Thymus (tissue), 11 donors: ENCODE results near the gene NDE1. TPM values are rescaled to one million over a fixed set of nuclear protein-coding genes. Genes with fewer than 3 reads are reported as not detected.
"Not testable (repeated sequence)": the region's sequence is repeated elsewhere in the genome, so short reads cannot be mapped to it uniquely, and the experiment has no call there.

ENCODE experiments used
- DNase-seq, 9 donors: peaks; one replicate each; pipeline ENCODE4 v3.0.0-alpha.2; 2013; ENCODE audit warnings: low spot score in 9 of 9, low read depth in 6 of 9, missing footprints in 1 of 9
- H3K27ac ChIP-seq, 2 donors: one replicate each; pipeline ENCODE4 v1.5.1; 2013; ENCODE audit warnings: control low read depth in 1 of 2, low read depth in 1 of 2, low read length in 1 of 2, mild to moderate bottlenecking in 1 of 2, moderate library complexity in 1 of 2
- H3K27me3 ChIP-seq, 2 donors: one replicate each; pipeline ENCODE4 v1.5.1; 2013; ENCODE audit warnings: low read length in 1 of 2; ENCODE audit not compliant: control insufficient read depth in 2 of 2, insufficient read depth in 1 of 2
- H3K36me3 ChIP-seq, 2 donors: one replicate each; pipeline ENCODE4 v1.5.1; 2013; ENCODE audit warnings: low read length in 1 of 2, mild to moderate bottlenecking in 1 of 2, moderate library complexity in 1 of 2; ENCODE audit not compliant: control insufficient read depth in 2 of 2, insufficient read depth in 2 of 2
- H3K4me1 ChIP-seq, 2 donors: one replicate each; pipeline ENCODE4 v1.5.1; 2013; ENCODE audit warnings: low read length in 2 of 2; ENCODE audit not compliant: control insufficient read depth in 2 of 2, insufficient read depth in 2 of 2
- H3K4me3 ChIP-seq, 2 donors: one replicate each; pipeline ENCODE4 v1.5.1; 2013; ENCODE audit warnings: low read length in 2 of 2, control low read depth in 1 of 2, mild to moderate bottlenecking in 1 of 2
- H3K9me3 ChIP-seq, 2 donors: one replicate each; pipeline ENCODE4 v1.5.1; 2013; ENCODE audit warnings: low read length in 1 of 2, mild to moderate bottlenecking in 1 of 2; ENCODE audit not compliant: control insufficient read depth in 2 of 2, insufficient read depth in 1 of 2
- WGBS: extraction: QIAGEN DNeasy Blood & Tissue Kit; methylation state at CpG from one replicate; pipeline ENCODE4 v1.1.7; 2013; 5-methylcytosine and 5-hydroxymethylcytosine counted together
- polyA plus RNA-seq: library from polyadenylated mRNA; stranded (reverse); fragments of 200-250 nt; gene quantifications from one replicate; pipeline ENCODE4 v1.2.3, GENCODE V29; 2013
- total RNA-seq: library from RNA; stranded (reverse); fragments of 120-200 nt; gene quantifications from one replicate; pipeline ENCODE4 v1.2.4, GENCODE V29; 2013
- donor health status: healthy.

Gene NDE1
- total and polyA plus RNA-seq, 2 donors = 25.1 to 33.3 TPM

DNA sequence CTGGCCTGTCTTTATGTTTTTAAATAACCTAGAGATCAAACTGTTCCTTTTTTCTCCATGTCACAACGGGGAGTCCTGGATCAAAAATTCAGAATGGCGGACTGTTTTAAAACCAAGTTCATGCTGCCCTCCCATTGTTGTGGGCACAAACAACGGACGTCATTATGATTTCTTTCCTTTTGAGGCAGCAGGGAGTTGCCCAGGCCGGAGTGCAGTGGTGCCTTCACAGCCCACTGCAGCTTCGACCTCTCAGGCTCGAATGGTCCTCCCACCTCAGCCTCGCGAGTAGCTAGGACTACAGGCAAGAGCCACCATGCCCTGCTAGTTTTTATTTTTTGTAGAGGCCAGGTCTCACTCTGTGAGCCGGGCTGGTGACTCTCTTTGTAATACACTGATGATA lies 26.5 kb downstream of the NDE1 start:
- Histone ChIP-seq H3K27ac (no peak overlapping the region), H3K4me3 (no peak overlapping the region), H3K9me3 (no peaks in the 10 kb centered on the region), H3K27me3 (no peaks in the 10 kb centered on the region), H3K36me3 (peaks cover 45 to 50% of the 10 kb centered on the region in 2 donors), H3K4me1 (peaks cover 7 to 16% of the 10 kb centered on the region in 2 donors)
- WGBS = 89% methylated on average over 10 of the region's 10 CpGs
- no peak for DNase-seq

DNA sequence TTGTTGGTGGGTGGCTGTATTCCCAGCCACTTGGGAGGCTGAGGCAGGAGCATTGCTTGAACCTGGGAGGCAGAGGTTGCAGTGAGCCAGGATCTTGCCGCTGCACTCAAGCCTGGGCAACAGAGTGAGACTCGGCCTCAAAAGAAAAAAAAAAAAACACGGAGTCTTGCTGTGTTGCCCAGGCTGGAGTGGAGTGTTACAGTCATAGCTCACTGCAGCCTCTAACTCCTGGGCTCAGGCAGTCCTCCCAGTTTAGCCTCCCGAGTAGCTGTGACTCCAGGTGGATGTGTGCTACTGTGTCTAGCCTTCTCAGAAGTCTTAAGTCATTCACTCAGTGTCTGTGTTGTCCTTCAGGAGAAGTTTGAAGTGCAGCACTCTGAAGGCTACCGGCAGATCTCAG lies 27.4 kb downstream of the NDE1 start:
- peaks cover 45 to 53% of the 10 kb centered on the region in 2 donors for H3K36me3 ChIP-seq

DNA sequence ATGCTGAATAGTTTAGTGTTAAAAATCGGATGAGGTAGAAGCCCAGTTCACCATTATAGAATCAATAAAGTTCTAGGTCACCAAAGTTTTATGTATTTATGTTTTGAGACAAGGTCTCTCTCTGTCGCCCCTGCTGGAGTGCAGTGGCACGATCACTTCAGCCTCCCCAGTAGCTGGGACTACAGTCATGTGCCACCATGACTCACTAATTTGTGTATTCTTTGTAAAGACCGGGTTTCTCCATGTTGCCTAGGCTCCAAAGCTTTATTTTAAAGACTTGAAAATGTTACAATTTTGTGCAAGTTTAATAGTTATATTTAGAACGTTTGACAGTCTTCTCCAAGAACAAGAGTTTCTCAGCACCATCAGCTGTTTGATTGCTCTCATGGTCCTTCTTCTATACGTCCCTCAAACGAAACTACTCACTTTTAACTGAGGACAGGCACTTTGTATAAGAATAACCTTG lies 32.1 kb downstream of the NDE1 start:
- Histone ChIP-seq H3K4me3 (no peak overlapping the region), H3K36me3 (peaks cover 54 to 56% of the 10 kb centered on the region in 2 donors), H3K27ac (no peak overlapping the region), H3K9me3 (no peaks in the 10 kb centered on the region), H3K27me3 (no peaks in the 10 kb centered on the region), H3K4me1 (no peaks in the 10 kb centered on the region)
- 78% methylated on average over 7 of the region's 7 CpGs for WGBS
- no peak for DNase-seq

More for the DNA sequence above, 27.4 kb downstream of the NDE1 start:
- no peak for DNase-seq
- Histone ChIP-seq H3K27ac (no peak overlapping the region), H3K27me3 (no peaks in the 10 kb centered on the region), H3K9me3 (no peaks in the 10 kb centered on the region), H3K4me1 (peaks cover 7 to 13% of the 10 kb centered on the region in 2 donors), H3K4me3 (no peak overlapping the region)
- WGBS = over 99% methylated on average over 5 of the region's 5 CpGs

DNA sequence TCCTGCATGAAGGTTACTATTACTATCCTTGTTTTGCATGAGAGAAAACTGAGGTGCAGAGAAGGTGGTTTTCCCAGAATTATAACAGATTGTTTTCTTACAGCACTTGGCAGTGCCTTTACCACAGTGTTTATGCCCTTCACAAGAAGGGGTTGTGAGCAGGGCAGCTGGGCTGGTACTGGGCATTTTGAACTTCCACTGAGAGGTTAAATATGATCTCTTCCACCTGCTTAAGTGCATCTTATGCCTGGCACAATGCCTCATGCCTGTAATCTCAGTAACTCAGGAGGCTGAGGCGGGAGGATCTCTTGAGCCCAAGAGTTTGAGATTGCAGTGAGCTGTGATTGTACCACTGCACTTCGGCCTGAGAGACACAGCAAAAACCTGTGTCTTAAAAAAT lies 36.2 kb downstream of the NDE1 start:
- Histone ChIP-seq H3K27ac (no peak overlapping the region), H3K27me3 (no peaks in the 10 kb centered on the region), H3K4me3 (no peak overlapping the region), H3K4me1 (no peaks in the 10 kb centered on the region), H3K9me3 (no peaks in the 10 kb centered on the region), H3K36me3 (peaks cover 57 to 60% of the 10 kb centered on the region in 2 donors)
- WGBS = 100% methylated on average over 2 of the region's 2 CpGs
- DNase-seq = no peak

DNA sequence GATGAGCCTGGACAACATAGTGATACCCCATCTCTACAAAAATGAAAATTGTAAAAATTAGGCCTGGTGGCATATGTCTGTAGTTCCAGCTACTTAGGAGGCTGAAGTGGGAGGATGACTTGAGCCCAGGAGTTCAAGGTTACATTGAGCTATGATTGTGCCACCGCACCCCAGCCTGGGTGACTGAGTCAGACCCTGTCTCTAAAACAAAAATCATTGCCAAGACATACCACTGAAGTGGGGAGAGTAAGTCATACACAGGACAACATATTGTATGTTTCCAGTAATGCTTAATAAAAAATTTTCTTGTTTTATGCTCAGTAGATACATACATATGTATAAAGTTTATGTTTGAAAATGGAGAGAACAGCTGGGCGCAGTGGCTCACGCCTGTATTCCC lies 39.2 kb downstream of the NDE1 start:
- Histone ChIP-seq H3K36me3 (peaks cover 74% of the 10 kb centered on the region in 2 donors), H3K27me3 (no peaks in the 10 kb centered on the region), H3K27ac (no peak overlapping the region), H3K4me3 (no peak overlapping the region), H3K9me3 (no peaks in the 10 kb centered on the region), H3K4me1 (no peaks in the 10 kb centered on the region)
- 97% methylated on average over 3 of the region's 3 CpGs for WGBS
- no peak for DNase-seq

DNA sequence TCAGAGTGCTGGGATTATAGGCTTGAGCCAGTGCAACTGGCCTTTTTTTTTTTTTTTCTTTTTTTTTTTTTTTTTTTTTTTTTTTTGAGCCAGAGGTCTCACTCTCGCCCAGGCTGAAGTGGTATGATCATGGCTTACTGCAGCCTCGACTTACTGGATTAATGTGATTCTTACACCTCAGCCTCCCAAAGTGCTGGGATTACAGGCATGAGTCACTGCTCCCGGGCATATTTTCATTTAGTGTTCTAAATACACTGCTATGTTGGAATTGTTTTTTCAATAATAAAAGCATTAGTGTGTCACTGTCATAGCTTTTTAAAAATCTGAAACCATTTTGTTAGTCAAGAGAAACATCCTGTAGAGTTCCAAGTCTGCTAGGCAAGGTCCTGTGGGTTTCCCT lies 40.3 kb downstream of the NDE1 start:
- WGBS = 97% methylated on average over 3 of the region's 3 CpGs
- Histone ChIP-seq H3K4me1 (no peaks in the 10 kb centered on the region), H3K9me3 (no peaks in the 10 kb centered on the region), H3K27ac (no peak overlapping the region), H3K4me3 (no peak overlapping the region), H3K36me3 (peaks cover 75 to 81% of the 10 kb centered on the region in 2 donors), H3K27me3 (no peaks in the 10 kb centered on the region)
- no peak for DNase-seq

DNA sequence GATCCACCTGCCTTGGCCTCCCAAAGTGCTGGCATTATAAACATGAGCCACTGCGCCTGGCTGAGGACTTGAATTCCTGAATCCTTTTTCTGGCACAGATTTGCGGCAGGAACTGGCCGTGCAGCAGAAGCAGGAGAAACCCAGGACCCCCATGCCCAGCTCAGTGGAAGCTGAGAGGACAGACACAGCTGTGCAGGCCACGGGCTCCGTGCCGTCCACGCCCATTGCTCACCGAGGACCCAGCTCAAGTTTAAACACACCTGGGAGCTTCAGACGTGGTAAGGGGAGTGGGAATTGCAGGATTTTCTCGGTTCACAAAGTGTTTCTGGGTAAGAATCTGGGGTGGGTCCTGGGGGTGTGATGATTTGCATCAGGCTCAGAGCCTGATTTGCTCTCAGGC lies 41.0 kb downstream of the NDE1 start:
- no peak for DNase-seq
- 98% methylated on average over 10 of the region's 10 CpGs for WGBS
- H3K9me3 ChIP-seq = no peaks in the 10 kb centered on the region
- H3K36me3 ChIP-seq = peaks cover 80 to 81% of the 10 kb centered on the region in 2 donors
- no peak overlapping the region for H3K4me3 ChIP-seq
- H3K27me3 ChIP-seq = no peaks in the 10 kb centered on the region
- H3K4me1 ChIP-seq = no peaks in the 10 kb centered on the region
- H3K27ac ChIP-seq = no peak overlapping the region

DNA sequence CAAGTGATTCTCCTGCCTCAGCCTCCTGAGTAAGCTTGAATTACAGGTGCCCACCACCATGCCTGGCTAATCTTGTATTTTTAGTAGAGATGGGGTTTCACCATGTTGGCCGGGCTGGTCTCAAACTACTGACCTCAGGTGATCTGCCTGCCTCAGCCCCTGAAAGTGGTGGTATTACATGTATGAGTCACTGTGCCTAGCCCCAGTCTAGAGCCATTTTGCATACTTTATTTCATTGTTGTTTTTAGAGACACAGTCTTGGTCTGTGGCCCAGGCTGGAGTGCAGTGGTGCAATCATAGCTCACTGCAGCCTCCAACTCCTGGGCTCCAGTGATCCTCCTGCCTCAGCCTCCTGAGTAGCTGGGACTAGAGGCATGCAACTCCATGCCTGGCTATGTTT lies 42.5 kb downstream of the NDE1 start:
- H3K9me3 ChIP-seq, H3K27ac ChIP-seq, DNase-seq, H3K4me3 ChIP-seq, H3K27me3 ChIP-seq, H3K4me1 ChIP-seq: not testable (repeated sequence)
- 98% methylated on average over 1 of the region's 1 CpG for WGBS
- peaks cover 82 to 85% of the 10 kb centered on the region in 2 donors for H3K36me3 ChIP-seq

DNA sequence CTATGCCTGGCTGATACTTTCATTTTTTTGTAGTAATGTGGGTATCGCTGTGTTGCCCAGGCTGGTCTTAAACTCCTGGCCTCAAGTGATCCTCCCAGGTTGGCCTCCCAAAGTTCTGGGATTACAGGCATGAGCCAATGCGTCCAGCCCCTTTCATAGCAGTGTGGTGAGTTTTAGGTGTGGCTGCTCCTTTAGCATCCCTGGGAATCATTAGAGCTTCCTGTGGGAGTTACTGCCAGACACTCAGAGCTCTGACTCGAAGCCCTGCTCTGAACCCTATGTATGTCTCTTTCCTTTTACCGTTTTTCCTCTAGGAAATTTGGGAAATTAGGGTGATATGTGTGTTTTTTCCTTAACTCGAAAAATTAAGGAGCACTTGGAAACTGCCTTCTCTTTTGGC lies 44.5 kb downstream of the NDE1 start:
- Histone ChIP-seq H3K27me3 (no peaks in the 10 kb centered on the region), H3K36me3 (peaks cover 89 to 91% of the 10 kb centered on the region in 2 donors), H3K9me3 (no peaks in the 10 kb centered on the region), H3K4me3 (no peak overlapping the region), H3K27ac (no peak overlapping the region), H3K4me1 (no peaks in the 10 kb centered on the region)
- DNase-seq = no peak
- 97% methylated on average over 5 of the region's 5 CpGs for WGBS

DNA sequence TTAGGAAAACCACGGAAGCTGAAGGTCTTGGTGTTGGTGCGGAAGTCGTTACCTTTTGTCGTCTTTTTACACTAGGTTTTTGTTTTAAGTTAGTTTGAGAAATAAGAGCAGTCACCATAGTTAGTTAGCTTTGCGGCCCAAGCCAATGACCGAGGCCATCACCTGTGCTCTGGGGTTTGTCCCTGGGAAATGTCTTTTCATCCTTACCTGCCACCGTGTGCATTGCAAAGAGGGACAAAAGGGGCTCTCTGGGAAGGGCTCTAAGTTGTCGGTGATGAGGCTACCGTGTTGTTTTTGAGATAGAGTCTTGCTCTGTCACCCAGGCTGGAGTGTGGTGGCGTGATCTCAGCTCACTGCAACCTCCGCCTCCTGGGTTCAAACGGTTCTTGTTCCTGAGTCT lies 49.8 kb downstream of the NDE1 start:
- no peak overlapping the region for H3K27ac ChIP-seq
- H3K9me3 ChIP-seq = no peaks in the 10 kb centered on the region
- over 99% methylated on average over 12 of the region's 12 CpGs for WGBS
- H3K27me3 ChIP-seq = no peaks in the 10 kb centered on the region
- no peak overlapping the region for H3K4me3 ChIP-seq
- no peaks in the 10 kb centered on the region for H3K4me1 ChIP-seq
- DNase-seq = no peak
- H3K36me3 ChIP-seq = peaks cover 75 to 80% of the 10 kb centered on the region in 2 donors
